ENCODE results near the gene WDR20. TPM values are rescaled to one million over a fixed set of nuclear protein-coding genes. Genes with fewer than 3 reads are reported as not detected.
"Not testable (repeated sequence)": the region's sequence is repeated elsewhere in the genome, so short reads cannot be mapped to it uniquely, and the experiment has no call there.

Gene WDR20
- total RNA-seq, 1 experiment from 2014 or later: 11.2 TPM

DNA sequence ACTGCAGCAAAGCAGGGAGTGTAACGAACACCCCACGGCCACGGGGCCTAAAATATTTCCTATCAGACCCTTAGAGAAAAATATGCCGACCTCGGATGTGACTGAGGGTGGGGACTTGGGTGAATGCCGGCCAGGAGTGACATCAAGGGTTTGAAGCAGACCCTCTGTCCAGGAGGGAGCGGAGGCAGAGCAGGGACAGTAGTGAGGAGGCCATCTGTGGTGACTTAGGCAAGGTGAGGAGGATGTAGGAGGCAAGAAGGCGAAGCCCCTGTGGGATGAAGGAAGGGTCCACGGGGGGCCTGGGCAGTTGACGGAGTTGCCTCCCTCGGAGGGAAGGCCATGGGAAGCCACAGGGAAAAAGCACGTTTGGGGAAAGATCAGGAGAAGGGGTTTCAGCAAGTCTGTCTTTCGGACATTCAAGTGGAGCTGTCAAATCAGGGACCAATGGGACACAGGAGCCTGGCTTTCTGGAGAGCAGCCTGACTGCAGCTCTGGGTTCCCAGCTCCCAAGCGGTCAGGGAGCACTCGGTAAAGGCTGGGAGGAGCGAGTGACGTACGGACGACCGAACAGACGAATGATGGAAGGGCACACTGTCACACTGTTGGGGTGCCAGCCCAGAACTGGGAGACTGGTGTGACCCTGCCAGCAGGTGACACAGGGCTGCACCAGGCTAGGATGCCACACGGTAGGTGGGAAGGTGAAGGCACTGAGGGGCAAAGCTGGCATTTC is 90.9 kb downstream of the WDR20 start:
- H3K36me3 ChIP-seq: no peaks in the 10 kb centered on the region; the same call in 1 of the 2 replicates
- H3K9me3 ChIP-seq: no peaks in the 10 kb centered on the region
- no peak overlapping the region for H3K4me3 ChIP-seq
- H3K27me3 ChIP-seq: no peaks in the 10 kb centered on the region
- no peak for DNase-seq

GRCh38 chr14:102231476-102232347 is 92.0 kb downstream of the WDR20 start:
- DNase-seq: no peak
- Histone ChIP-seq H3K9me3 (no peaks in the 10 kb centered on the region), H3K4me3 (no peak overlapping the region), H3K27me3 (no peaks in the 10 kb centered on the region), H3K36me3 (no peaks in the 10 kb centered on the region; the same call in 1 of the 2 replicates)

GRCh38 chr14:102232348-102232625 is 92.6 kb downstream of the WDR20 start:
- no peak for DNase-seq
- Histone ChIP-seq H3K27me3 (no peaks in the 10 kb centered on the region), H3K4me3 (no peak overlapping the region), H3K9me3 (no peaks in the 10 kb centered on the region), H3K36me3 (no peaks in the 10 kb centered on the region; the same call in 1 of the 2 replicates)

- no peaks in the 10 kb centered on the region for H3K27me3 ChIP-seq
- DNase-seq: no peak
- H3K4me3 ChIP-seq: no peak overlapping the region
- no peaks in the 10 kb centered on the region for H3K9me3 ChIP-seq
- H3K36me3 ChIP-seq: no peaks in the 10 kb centered on the region; the same call in 1 of the 2 replicates
Observed at GRCh38 chr14:102233081-102233480, 93.4 kb downstream of the WDR20 start.

GRCh38 chr14:102234331-102235264 is 94.9 kb downstream of the WDR20 start:
- no peaks in the 10 kb centered on the region for H3K27me3 ChIP-seq
- H3K4me3 ChIP-seq: no peak overlapping the region
- H3K36me3 ChIP-seq: no peaks in the 10 kb centered on the region; the same call in 1 of the 2 replicates
- no peaks in the 10 kb centered on the region for H3K9me3 ChIP-seq
- no peak for DNase-seq

DNA sequence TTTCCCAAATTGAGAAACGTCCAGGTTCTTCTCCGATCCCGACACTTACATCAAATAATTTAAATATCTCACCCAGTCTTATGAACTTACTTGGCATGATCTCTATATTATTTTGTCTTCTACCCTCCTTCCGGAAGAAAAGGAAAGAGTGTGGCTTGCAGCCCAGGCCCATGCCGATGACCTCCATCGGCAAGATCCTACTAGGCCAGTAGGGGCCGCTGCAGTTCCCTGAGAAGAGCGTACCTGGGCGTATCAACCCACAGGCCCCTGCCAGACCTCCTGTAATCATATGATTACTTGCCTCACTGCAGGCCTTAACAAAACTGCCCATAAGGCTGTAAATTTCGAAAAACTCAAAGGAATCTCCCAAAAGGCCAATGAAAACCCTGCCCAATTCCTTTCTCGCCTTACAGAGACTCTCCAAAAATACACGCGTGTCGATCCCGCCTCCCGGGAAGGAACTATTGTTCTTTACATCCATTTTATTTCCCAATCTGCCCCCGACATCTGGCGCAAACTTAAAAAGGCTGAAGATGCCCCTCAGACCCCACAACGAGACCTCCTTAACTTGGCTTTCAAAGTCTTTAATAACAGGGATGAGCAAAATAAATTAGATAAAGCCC is 95.7 kb downstream of the WDR20 start:
- peak; percentile 68 for DNase-seq
- no peak overlapping the region for H3K4me3 ChIP-seq
- H3K9me3 ChIP-seq: no peaks in the 10 kb centered on the region
- H3K27me3 ChIP-seq: no peaks in the 10 kb centered on the region
- no peaks in the 10 kb centered on the region; the same call in 1 of the 2 replicates for H3K36me3 ChIP-seq

- no peaks in the 10 kb centered on the region for H3K9me3 ChIP-seq
- H3K4me3 ChIP-seq: no peak overlapping the region
- no peak for DNase-seq
- no peaks in the 10 kb centered on the region for H3K27me3 ChIP-seq
- no peaks in the 10 kb centered on the region; the same call in 1 of the 2 replicates for H3K36me3 ChIP-seq
Observed at GRCh38 chr14:102236026-102236425, 96.3 kb downstream of the WDR20 start.

DNA sequence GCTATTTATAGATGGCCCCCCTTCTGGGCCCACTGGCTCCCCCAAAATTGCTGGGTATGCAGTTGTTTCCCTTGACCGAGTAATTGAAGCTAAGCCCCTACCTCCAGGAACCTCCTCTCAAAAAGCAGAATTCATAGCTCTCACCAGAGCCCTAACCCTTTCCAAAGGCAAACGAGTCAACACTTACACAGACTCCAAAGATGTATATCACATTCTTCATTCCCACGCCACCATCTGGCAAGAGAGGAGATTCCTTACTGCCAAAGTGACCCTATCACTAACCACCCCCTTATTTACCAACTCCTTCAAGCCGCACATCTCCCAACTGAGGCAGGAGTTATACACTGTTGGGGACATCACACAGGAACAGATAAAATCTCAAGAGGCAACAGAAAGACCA is 98.4 kb downstream of the WDR20 start:
- H3K36me3 ChIP-seq: no peaks in the 10 kb centered on the region
- no peak overlapping the region for H3K4me3 ChIP-seq
- DNase-seq: no peak
- no peaks in the 10 kb centered on the region for H3K9me3 ChIP-seq
- no peaks in the 10 kb centered on the region for H3K27me3 ChIP-seq

DNA sequence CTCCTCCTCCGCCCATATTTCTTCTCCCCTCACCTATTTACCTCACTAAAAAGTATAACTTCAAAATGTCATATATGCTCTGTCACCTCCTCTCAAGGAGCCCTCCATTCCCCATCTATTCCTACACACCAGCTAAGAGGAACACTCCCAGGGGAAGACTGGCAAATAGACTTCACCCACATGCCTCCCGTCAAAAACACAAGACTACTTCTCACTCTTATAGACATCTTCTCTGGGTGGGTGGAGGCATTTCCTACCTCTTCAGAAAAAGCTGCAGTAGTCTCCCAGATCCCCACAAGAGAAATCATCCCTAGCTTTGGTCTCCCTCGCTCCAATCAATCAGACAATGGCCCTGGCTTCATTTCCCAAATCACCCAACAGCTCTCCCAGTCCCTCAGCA is 99.1 kb downstream of the WDR20 start:
- no peaks in the 10 kb centered on the region for H3K36me3 ChIP-seq
- H3K9me3 ChIP-seq: no peaks in the 10 kb centered on the region
- no peak overlapping the region for H3K4me3 ChIP-seq
- H3K27me3 ChIP-seq: no peaks in the 10 kb centered on the region
- no peak for DNase-seq

- Histone ChIP-seq H3K4me3 (no peak overlapping the region), H3K27me3 (no peaks in the 10 kb centered on the region), H3K36me3 (no peaks in the 10 kb centered on the region), H3K9me3 (no peaks in the 10 kb centered on the region; the same call in 1 of the 2 replicates)
- no peak for DNase-seq
Observed at GRCh38 chr14:102239231-102239630, 99.5 kb downstream of the WDR20 start.

DNA sequence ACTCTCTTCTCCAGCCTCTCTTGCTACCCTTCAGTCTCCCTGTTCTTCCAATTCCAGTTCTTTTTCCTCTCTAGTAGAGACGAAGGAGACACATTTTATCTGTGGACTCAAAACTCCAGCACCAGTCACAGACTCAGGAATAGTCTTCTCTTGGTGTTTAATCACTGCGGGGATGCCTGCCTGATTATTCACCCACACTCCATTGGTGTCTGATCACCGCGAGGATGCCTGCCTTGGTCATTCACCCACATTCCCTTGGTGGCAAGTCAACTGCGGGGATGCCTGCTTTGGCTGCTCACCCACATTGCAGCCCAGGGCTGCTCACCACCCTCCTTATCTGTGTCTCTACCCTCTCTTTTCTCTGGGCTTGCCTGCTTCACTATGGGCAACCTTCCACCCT is 100.8 kb downstream of the WDR20 start:
- H3K9me3 ChIP-seq, H3K36me3 ChIP-seq, H3K27me3 ChIP-seq, H3K4me3 ChIP-seq: not testable (repeated sequence)
- peak; percentile 13 for DNase-seq

DNA sequence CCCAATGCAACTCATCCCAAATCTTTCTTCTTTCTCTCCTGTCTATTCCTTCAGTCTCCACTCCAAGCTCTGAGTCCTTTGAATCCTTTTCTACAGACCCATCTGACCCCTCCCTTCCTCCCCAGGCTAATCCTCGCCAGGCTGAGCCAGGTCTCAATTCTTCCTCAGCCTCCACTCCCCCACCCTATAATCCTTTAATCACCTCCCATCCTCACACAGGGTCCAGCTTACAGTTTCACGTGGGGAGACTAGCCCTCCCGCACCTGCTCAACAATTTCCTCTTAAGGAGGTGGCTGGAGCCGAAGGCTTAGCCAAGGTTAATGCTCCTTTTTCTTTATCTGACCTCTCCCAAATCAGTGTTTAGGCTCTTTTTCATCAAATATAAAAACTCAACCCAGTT is 101.5 kb downstream of the WDR20 start:
- H3K4me3 ChIP-seq: no peak overlapping the region
- H3K27me3 ChIP-seq: no peaks in the 10 kb centered on the region
- H3K9me3 ChIP-seq: no peaks in the 10 kb centered on the region; the same call in 1 of the 2 replicates
- peaks cover 10% of the 10 kb centered on the region for H3K36me3 ChIP-seq
- DNase-seq: no peak

GRCh38 chr14:102243795-102244194 is 104.1 kb downstream of the WDR20 start:
- H3K27me3 ChIP-seq, H3K9me3 ChIP-seq, H3K36me3 ChIP-seq, DNase-seq, H3K4me3 ChIP-seq: not testable (repeated sequence)

DNA sequence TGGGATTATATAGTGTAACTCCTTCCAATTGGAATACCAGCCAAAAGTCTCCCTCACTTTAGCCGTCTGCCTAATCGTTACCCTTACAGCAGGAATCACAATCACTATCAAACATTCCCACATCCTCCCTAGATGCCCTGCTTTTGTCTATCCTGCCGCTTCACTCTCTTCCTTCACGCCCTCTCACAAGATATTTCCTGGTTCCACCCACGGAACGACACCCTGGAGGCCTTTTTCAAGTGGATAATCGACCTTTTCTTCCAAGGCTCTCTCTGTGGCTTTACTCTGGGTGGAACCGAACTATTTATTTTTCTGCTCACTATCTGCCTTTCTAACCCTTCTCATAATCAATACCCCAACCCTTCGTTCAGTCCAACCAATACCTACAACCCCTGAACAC is 106.4 kb downstream of the WDR20 start:
- H3K27me3 ChIP-seq: no peaks in the 10 kb centered on the region
- DNase-seq: no peak
- peaks cover 15% of the 10 kb centered on the region for H3K36me3 ChIP-seq
- no peaks in the 10 kb centered on the region; the same call in 1 of the 2 replicates for H3K9me3 ChIP-seq
- no peak overlapping the region for H3K4me3 ChIP-seq

DNA sequence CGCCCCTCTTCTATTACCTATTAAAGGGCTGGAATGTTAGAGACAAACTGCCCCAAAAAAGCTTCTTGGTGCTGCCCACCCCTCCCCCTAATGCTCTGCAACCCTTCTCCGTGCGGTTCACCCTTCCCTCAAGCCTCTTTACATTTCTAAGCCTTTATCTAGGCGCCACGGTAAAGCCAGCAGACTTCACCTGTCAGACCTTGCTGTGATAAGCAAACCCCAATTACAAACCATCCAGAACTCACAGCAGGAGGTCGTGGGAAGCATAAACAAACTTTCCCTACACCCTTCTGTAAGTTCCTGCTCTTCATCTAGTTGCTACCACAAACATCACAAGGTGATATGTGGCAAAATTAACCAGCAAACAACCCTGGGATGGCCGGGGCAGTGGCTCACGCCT is 108.4 kb downstream of the WDR20 start:
- H3K27me3 ChIP-seq: no peaks in the 10 kb centered on the region
- no peak for DNase-seq
- no peak overlapping the region for H3K4me3 ChIP-seq
- no peaks in the 10 kb centered on the region; the same call in 1 of the 2 replicates for H3K9me3 ChIP-seq
- H3K36me3 ChIP-seq: peaks cover 15% of the 10 kb centered on the region

GRCh38 chr14:102249041-102249440 is 109.3 kb downstream of the WDR20 start:
- Histone ChIP-seq H3K4me3 (no peak overlapping the region), H3K36me3 (peaks cover 15% of the 10 kb centered on the region), H3K27me3 (no peaks in the 10 kb centered on the region), H3K9me3 (no peaks in the 10 kb centered on the region; the same call in 1 of the 2 replicates)
- no peak for DNase-seq

All from MG63 (cell line).